HG02623 (cell line): ENCODE measurements around the gene ADAMTS7.
"Not testable (repeated sequence)": the region's sequence is repeated elsewhere in the genome, so short reads cannot be mapped to it uniquely, and the experiment has no call there.

Source experiments
- ATAC-seq: cut with Tn5 transposase; IDR thresholded peaks from one replicate; pipeline ENCODE4 v1.9.1; 2021; ENCODE audit warnings: moderate library complexity; ENCODE audit not compliant: unreplicated experiment

ADAMTS7 gene

DNA sequence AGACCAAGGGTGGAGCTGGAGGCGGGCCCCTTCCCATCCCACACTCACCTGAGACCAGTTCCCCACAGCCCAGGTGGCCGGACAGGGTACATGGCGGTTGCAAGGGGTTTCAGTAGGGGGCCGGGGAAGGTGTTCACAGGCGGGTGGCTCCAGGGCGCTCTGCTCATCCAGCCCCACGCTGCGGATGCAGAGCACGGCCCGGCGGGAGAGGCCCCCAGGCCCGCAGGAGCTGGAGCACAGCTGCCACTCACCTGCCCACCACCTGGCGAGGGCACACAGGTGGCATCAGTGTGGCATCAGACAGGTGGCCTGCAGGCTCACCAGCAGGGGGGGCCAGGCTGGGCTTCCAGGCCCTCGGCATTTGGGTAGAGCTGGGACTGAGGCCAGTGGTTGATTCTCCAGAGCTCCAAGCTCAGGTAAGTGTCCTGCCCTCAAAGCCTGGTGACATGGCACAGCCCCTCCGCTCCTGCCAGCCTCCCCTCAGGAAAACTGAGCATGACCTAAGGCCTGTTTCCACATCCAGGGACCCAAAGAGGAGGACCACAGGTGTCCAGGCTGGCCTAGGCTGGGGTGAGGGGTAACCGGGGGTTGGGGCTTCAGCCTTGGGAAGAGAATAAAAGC is 43.8 kb downstream of the ADAMTS7 start:
- no peak for ATAC-seq

DNA sequence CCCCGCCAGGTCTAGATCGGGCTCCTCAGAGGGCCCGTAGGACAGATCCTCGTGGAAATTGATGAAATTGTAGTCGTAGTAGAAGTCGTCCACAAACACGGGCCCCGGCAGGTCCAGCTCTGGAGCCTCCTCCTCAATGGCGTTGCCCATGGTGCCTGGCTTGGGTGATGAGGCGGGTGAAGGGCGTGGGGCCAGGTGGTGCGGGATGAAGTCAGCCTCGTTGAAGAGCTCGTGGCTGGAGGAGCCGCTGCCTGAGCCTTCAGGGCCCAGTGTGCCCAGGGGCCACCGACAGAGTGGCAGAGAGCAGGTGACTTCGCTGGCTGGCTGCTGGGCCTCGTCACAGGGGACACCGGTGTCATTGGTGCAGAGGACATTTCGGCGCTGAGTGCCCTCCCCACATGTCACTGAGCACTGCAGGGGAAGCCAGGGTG is 44.6 kb downstream of the ADAMTS7 start:
- ATAC-seq = not testable (repeated sequence)

DNA sequence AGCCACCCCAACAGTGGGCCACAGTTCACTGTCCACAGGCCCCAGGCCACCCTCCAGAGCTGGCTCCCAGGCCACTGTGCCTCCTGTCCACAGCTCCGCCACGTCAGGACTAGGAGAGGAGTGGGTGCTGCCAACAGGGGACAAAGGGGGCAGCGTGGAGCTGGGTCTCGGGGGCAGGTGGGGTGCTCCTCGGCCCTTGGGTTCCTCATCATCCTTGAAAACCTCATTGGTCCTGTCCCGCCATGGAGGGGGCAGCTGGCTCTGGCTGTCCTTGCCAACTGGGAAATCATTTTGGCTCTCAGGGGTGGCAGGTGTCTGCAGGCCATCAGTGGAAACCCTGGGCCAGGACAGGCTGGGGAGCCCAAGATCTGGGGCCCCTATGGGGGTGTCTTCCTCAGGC is 45.2 kb downstream of the ADAMTS7 start:
- ATAC-seq = no peak

DNA sequence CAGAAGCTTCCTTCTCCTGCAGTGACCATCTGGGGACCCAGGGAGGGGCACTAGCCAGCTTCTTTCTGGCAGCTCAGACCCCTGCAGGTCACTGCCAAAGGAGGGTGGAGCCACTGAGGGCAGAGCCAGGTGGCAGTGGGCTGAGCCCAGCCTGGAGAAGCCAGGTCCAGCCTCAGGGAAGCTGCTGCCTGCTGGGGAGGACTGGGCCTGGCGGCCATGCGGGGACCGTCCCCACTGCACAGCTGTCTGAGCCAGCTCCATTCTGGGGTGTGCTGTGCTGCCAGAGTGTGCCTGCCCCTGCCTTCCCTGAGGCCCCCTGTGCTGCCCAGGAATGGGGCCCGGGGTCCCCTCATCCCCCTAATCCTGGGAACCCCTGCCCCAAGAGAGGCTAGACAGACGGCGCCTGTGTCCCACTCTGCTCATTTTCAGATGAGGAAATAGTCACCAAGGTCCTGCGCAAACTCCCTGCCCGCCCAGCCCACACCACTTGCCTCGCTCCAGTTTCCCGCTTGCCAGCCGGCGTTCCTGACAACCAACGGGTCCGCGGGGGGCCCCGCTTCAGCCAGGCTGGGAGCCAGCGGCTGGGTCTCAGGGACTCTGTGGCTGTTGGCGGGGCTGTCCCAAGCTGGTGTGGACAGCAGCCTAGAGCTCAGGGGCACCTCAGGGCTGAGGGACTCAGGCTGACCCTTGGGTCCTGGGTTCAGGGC is 46.0 kb downstream of the ADAMTS7 start:
- not testable (repeated sequence) for ATAC-seq

DNA sequence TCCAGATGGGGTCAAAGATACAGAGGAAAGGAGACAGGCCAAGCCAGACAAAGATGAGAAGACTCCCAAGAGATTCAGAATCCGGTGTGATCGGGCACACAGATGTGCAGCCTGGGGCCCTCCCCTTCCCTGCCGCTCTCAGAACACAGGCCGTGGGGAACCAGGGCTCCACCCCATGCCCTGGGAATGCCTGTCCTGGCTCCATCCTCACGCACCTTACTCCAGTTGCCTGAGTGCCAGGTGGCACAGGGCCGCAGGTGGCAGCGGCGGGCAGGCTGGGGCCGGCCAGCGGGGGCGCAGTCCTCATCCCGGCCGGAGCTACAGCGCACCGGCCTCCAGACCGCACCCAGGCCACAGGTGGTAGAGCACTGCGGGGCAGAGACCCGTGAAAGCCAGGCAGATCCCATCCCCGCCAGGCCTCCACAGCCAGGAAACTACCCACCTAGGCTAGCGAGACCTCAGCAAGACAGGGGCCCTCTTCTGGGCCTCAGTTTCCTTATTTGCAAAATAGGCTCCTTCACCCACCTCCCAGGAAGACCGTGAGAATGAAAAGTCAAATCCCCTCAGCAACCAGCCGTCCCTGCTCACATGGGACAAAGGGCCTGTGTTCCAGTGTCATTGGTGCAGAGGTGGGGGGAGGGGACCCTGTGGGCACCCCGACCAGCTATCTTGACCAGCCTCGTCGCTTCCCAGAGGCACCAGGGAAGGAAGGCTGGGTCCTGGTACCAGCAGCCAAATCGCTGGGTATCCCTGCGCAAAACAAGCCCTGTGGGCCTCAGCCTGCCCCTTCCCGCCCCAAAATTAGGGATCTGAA is 46.7 kb downstream of the ADAMTS7 start:
- ATAC-seq = not testable (repeated sequence)

DNA sequence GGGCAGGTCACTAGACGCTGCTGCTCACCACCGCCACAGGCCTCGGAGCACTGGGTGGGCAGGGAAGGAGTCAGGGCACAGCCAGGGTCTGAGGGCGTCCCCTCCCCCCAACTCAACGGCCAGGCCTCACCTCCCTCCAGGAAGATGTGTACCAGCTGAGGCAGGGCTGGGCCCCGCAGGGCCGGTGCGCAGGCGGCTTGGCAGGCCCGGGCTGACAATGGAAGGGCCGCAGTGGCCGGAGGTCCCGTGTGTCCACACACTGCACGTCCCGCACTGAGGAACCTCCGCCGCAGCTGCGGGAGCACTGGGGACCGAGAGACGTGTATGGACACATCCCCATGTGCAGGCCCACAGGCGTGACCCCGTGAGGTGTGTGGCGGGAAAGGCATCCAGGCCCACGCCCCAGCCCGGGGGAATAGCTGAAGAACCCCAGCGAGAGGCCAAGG is 47.4 kb downstream of the ADAMTS7 start:
- ATAC-seq = no peak

DNA sequence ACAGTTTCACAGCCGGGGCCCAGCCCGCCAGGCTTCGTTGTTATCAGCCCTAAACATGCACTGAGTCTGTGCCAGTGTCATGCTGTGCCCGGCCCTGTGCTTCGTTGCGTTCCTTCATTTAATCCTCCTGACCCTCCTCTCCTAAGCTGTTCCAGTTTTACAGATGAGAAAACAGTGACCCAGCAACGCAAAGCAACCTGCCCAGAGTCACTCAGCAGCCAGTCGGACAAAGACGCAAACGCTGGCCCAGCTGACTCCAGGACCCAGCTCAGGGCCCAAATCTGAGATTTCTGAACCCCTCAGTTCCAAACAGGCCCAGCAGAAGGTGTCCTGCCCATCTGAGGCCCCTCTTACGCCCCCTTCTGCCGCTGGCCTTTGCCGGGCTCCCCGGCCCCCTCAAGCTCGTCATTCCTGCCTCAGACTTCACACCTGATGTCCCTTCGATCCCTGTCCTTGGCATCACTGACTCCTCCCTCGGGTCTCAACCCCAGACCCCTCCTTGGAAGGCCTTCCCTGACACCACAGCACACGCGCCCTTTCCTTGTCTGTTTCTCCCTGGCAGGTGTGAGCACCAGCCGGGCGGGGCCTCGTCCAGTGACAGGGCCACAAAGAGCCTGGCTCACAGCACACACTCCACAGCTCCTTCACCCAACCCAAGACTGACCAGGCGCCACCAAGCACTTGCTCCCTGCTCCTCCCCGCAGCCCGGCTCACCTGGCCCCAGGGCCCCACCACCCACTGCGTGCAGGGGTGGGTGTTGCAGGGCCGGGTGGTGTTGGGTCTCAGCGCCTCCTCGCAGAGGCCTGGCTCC is 48.1 kb downstream of the ADAMTS7 start:
- no peak for ATAC-seq

DNA sequence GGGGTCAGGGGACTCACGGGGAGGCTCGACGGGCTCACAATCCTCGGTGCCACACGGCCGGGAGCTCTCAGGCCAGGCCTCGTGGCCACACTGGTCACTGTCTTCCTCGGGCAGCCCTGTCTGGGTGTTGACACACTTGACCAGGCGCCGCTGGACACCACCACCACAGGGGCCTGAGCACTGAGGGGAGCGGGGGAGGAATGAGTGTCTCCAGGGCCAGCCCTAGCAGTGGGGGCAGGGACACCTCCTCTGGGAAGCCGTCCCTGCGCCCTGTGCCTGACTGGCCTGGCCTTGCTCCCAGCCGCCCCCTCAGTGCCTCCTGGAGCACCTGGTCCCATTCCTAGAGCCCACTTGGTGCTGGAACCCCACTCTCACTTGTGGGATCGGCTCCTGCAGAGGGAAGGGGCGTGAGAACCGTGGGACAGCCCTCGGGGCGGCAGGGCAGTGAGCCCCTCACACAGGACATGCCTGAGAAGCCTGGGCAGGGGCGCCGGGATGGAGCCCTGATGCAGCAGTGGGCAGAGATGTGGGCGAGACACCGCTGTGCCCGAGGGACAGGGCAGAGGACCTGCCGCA is 48.8 kb downstream of the ADAMTS7 start:
- ATAC-seq = not testable (repeated sequence)

DNA sequence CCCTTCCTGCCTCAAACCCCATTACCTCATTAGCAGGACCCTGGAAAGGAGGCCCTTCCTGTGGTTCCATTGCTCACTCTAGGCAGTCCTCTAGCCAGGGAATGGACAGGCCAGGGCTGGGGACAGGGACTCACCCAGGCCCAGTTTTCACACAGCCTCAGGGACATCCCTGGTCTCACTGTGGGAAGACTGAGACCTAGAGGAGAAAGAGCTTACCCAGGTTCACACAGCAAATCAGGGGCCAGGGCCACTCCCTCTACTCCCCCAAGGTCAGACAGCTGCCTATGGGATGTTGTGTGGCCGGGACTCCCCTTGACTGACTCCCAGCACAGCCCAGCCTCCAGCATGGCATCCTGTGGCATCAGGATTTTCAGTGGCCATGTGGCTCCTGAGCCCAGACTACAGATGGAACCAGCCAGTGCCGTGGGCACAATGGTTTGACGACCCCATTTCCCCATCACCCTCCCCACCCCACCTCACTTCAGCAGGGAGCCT is 49.3 kb downstream of the ADAMTS7 start:
- ATAC-seq = no peak

DNA sequence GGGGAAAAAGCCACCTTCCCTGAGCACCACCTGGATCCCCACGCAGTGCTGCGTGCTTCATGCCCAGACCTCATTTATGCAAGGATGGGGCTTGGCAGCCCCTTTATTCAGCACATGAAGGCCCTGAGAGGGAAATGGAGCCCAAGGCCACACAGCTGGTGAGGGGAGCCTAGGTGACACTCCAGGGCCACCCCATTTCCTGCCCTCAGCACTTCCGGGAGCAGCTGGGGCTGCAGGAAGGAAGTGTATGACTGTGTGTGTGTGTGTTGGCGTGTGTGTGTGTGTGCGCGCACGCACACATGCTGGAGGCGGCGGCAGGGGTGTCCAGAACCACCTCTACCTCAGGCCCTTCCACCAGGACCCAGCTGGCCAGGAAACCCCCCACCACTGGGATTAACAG is 49.8 kb downstream of the ADAMTS7 start:
- ATAC-seq = peak; percentile 34

DNA sequence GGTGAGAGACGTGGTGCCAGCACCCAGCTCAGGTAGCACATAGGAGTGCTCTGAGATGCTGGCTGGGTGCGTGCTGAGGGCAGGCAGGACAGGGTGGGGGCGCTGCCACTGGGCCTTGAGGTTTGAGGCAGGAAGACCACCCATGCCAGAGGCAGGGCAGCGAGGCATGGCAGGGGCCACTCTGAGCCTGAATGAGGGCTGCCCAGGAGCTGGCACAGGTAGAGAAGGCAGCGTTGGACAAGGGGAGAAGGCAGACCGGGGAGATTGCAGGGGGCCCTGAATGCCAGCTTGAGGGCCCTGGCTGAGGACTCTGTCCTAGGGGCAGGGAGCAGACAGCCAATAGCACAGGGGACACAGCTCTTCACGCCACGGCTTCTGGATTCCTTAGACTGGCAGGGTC is 50.2 kb downstream of the ADAMTS7 start:
- no peak for ATAC-seq

DNA sequence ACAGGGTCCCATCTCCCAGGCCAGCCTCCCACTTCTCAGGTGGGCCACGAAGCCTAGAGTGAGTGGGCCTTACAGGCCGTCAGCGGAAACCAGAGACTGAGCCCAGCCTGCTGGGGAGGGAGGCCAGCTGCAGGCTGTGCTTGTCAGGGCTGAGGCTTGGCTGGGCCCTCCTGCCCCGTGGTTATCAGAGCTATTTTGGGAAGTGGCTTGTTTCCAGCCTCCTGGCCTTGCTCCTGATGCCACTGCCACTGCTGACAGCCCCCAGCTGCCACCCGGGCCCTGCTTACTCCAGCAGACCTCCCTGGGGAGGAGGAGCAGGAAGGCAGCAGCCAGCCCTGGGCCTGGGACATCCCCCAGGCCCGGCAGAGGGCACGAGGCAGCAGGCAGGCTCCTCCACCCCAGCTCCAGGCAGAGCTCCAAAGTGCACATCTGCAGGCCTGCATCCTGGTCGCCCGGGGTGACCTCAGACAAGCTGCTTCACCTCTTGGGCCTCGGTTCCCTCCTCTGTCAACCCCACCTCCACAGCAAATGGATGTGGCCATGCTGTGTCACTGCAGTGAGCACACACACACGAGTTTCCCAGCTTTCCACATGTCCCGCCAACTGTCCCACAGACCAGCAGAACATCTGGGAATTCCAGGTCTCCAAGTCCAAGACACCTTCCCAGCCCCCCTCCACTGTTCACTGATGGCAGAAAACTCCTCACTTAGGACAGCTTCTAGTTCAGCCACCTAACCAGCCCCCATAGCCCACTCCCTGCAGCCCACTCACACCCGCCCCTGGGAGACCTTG is 51.0 kb downstream of the ADAMTS7 start:
- not testable (repeated sequence) for ATAC-seq

DNA sequence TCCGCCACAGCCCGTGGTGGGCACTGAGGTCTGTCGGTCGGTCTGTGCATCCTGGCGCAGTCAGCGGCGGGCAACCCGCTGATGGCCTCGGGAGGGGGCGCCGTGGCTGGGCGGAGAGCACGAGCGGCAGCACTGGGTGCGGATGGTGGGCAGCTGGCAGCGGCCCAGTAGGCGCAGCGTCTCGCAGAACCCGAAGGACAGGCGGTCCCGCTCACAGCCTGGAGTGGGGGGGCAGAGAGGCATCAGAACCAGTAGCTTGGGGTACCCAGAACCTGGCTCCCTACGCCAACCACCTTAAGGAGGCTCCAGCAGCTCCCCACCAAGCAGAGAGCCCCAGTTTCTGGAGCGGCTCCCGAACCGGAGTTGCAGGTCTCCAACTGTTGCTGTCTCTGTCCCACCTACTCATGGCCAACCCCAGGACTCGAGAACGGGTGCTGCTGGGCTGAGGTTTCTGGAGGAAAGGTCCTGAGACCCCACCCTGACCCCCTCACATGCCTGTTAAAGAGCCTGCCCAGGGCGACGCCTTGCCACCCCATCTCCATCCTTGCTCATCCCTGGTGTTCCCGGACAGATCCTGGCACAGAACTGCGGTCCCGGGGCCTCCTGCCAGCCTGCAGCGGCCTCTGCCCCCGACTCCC is 51.8 kb downstream of the ADAMTS7 start:
- not testable (repeated sequence) for ATAC-seq

DNA sequence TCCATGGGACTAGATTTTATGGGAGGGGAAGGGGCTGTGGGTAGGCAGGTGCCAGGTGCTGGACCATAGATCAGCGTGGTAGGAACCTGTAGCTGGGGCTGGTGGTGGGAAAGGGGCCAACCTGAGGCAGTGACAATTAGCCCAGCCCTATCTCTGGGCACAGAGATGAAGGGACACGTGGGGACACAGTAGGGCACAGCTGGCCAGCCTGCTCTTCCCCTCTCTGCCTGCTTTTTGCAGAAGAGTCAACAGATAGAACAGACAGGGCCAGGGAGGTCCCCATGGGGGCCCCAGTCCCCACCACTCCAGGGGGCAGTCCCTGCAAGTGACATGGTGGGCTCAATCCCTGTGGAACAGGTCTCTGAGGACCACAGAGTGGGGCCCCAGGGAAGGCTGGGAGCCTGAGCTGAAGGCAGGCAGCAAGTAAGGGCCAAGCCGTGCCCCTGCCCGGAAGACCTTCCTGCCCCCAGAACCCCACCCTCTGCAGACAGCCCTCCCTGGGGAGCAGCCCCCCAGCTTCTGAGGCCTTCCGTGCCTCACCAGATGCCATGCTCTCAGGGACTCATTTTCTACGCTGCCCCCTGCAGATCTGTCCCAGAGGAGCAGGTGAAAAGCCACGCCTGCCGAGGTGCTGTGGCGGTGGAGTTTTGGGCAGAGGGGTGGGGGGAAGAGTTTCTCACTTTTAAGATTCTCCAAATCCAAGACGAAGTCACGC is 52.6 kb downstream of the ADAMTS7 start:
- ATAC-seq = not testable (repeated sequence)

DNA sequence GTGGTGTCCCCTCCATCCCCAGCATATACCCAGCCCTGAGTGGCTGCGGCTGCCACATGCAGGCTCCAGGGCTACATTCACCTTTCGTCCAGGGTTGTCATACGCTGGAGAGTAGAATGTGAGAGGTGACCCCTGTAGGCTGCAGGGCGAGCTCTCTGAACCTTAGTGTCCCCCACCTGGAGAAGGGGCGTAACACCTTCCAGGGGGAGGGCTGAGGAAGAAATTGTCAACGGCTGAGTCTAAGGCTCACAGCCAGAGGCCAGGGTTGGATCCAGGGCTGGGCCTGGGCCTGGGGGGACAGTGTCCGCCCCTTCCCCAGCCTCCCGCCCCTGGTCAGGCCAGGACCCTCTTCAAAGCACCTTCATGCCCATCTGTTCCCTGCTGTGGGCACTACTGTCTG is 53.2 kb downstream of the ADAMTS7 start:
- ATAC-seq = not testable (repeated sequence)

DNA sequence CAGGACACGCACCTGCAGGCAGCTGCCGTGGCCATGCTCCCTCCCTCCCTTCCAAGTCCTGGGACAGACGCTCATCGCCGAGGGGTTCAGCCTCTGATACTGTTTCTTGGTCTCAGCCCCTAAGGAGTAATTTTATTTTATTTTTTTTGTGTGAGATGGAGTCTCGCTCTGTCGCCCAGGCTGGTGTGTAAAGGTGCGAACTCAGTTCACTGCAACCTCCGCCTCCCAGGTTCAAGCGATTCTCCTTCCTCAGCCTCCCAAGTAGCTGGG is 53.7 kb downstream of the ADAMTS7 start:
- ATAC-seq = no peak

DNA sequence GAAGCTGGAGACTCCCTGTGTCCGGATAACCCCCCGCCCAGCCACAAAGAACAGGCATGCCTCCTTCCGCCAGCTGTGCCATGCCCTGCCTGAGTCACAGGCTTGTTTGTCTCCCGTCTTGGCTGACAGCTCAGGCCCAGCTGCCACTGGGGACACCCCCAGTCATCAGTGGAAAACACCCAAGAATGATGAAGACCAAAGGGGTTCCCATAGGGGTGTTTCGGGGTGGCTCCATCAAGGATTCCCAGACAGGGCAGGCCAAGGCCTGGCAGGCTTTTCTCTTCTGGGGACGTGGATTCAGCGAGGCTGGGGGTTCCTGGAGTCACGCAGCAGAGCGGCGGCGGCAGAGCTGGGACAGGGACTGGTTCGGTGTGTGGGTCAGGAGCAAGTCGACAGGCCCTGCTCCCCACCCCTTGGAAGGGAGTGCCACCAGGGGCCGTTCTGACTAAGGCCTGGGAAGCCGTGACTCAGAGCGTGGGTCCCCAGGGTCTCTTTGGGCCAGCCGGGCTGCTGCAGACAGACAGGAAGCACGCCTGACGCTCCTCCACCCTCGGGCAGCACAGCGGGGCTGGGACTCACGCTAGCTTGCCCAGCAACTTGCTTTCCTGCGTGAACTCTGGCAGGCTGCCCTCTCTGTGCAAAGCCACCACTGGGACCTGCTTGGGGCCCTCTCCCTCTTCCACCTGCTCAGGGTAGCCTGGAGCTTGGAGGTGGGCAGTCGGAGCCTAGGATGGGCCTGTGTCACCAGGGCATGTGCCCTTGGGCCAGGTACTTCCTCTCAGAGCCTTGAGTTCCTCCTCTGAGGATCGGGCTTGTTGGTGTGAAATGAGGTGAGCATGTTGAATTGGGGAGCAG is 54.3 kb downstream of the ADAMTS7 start:
- peak; percentile 52 for ATAC-seq
